HTR-8/SVneo (cell line): ENCODE results near the gene RPAP2.
A peak's percentile ranks its signal among the peaks of the same experiment; 100 is the strongest.
"Not testable (repeated sequence)": the region's sequence is repeated elsewhere in the genome, so short reads cannot be mapped to it uniquely, and the experiment has no call there.

Experiments used
- DNase-seq: peaks from one replicate; pipeline ENCODE4 v3.0.0; 2011; ENCODE audit warnings: low spot score, mixed read lengths; ENCODE audit not compliant: insufficient read length
- FAIRE-seq: peaks from 2 replicates; lab custom pipeline; 2011; peaks lifted over from hg19 to GRCh38; lab: Jason Lieb, UNC

RPAP2 gene

GRCh38 chr1:92317836-92318493 lies 19.1 kb downstream of the RPAP2 start:
- FAIRE-seq (no peak), DNase-seq (no peak)

- DNase-seq, result no peak
Measured at GRCh38 chr1:92323473-92324453, 24.9 kb downstream of the RPAP2 start.

DNA sequence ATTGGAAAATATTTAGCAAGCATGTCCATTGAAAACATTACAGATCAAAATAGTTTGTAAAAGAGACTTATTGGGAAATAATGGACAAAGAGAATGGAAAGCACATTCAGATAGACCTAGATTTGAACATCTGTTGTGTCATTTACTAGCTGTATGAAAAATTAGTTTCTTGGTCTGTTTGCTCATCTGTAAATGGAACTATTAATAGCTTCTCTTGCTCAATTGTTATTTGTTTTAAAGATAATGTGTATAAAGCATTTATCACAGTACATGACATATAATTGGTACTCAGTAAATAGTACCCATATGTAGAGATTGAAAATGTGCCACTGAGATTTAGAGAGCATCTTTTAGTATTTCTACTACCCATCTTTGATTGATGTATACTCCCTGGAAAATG lies 25.9 kb downstream of the RPAP2 start:
- FAIRE-seq (no peak), DNase-seq (no peak)

More at GRCh38 chr1:92323473-92324453, 24.9 kb downstream of the RPAP2 start:
- FAIRE-seq, result no peak

DNA sequence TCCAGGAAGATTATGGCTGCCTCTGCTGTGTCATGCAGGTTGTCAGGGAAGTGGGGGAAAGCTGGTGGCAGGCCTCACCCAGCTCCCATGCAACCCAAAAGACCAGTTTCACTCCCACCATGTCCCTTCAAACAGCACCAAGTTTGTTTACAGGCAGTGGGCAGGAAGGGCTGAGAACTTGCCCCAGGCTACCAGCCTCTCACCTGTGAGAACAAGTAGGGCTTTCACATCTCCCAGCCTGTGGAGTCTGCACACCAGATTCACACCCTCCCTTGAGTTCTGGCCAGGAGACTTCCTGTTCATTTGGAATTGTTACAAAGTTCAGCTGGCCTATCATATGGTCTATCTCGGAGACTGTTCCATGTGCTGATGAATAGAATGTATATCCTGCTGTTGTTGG lies 27.8 kb downstream of the RPAP2 start:
- FAIRE-seq, result no peak
- DNase-seq, result no peak

DNA sequence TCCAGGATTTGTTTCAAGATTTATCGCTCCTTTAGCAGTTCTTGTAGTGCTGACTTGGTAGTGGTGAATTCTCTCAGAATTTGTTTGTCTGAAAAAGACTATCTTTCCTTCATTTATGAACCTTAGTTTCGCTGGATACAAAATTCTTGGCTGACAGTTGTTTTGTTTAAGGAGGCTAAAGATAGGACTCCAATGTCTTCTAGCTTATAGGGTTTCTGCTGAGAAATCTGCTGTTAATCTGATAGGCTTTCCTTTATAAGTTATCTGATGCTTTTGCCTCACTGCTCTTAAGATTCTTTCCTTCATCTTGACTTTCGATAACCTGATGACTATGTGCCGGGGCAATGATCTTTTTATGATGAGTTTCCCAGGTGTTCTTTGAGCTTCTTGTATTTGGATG lies 28.9 kb downstream of the RPAP2 start:
- no peak for DNase-seq
- FAIRE-seq, result no peak

DNA sequence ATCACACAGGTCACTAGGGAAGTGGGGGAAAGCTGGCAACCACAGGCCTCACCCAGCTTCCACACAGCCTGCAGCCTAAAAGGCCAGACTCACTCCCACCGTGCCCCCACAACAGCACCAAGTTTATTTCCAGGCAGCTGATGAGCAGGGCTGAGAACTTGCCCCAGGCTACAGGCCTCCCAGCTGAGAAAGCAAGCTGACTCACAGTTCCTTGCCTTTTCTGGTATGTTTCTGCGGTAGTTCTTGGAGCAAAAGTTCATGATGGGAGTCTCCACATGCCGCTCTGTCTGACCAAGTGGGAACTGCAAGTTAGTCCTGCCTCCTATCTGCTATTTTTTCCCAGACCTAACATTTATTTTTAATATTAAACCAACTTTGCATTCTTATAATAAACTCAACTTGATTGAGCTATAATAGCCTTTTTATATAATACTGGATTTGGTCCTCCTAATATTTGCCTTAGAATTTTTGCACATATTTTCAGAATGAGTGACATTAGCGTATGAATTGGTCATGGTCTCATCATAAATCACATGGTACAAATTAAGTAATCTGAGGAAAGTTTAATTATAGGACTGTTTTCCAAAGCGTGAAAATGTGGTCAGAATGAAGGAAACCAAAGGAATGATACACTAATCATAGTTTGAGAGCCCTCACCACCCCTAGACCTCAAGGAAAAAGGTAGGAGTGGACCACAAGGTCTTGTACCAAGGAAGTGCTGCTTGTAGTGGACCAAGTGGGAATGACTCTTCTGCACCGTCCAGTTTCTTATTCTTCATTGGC lies 30.7 kb downstream of the RPAP2 start:
- DNase-seq (peak; percentile 5), FAIRE-seq (peak; percentile 52)

DNA sequence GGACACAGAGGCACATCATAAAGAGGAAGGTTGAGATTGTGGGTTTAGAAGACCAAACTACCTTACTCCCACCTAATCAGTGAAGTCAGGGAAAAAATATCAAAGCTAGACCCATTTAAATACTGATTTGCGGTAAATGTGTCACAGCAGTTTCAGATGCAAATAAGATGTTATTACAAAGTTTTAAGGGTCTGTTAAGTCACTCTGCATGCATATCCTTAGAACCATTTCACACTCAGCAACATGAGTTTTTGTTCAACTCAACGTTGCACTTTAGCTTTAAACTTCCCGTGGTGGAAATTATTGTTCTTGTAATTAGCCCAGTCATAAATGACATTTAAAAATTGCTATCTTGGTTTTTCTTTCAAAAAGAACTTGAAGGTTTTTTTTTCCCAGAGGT lies 34.8 kb downstream of the RPAP2 start:
- FAIRE-seq, result no peak

GRCh38 chr1:92340154-92340553 lies 41.3 kb downstream of the RPAP2 start:
- FAIRE-seq (no peak), DNase-seq (no peak)

More for the DNA sequence above, 34.8 kb downstream of the RPAP2 start:
- DNase-seq, result no peak

DNA sequence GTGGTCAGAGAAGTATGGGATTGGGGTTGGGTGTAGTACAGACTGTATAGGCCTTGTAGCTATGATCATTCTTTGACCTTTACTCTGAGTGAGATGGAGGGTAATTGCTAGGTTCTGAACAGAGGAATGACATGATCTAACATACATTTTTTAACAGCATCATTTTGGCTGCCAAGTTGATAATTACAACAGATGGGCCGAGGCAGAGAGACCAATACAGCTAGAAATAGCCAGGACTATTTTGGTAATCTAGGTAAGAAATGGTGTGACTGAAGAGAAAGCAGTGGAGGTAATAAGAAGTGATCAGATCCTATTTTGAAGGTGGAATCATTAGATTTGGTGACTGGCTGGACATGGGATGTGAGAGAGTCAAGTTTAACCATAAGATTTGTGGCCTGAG lies 43.5 kb downstream of the RPAP2 start:
- DNase-seq (no peak), FAIRE-seq (no peak)

- no peak for DNase-seq
- FAIRE-seq, result no peak
Measured at GRCh38 chr1:92343061-92343460, 44.2 kb downstream of the RPAP2 start.

GRCh38 chr1:92346866-92347640 lies 48.2 kb downstream of the RPAP2 start:
- no peak for DNase-seq
- FAIRE-seq, result no peak

DNA sequence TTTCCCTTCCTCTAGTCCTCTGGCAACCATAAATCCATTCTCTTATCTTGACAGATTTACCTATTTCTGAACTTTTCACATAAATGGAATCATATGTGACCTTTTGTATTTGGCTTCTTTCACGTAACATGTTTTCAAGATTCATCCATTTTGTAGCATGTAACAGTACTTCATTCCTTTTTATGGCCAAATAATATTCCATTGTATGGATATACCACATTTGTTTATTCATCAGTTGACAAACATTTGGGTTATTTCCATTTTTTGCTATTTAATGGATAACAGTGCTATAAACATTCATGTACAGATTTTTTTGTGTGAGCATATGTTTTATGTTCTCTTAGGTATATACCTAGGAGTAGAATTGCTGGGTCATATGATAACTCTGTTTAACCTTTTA lies 54.0 kb downstream of the RPAP2 start:
- FAIRE-seq (no peak), DNase-seq (no peak)

DNA sequence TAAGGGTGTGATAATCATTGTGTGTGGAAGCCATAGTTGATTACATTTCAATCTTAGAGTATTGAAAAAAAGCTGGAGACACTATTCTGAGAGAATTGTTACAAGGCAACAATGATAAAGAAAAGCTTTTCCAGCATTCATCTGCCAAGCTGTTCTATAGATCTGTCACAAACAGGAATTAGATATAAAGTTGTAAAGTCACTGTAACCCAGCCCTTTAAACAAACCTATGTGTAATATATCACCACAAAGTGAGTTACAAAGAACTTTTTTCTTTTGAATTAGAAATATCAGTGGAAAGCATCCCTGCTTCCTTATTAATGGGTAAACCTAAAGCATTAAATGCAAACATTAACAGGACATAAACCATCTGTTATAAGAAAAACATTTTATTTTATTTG lies 55.4 kb downstream of the RPAP2 start:
- DNase-seq (no peak), FAIRE-seq (no peak)

GRCh38 chr1:92356956-92357355 lies 58.1 kb downstream of the RPAP2 start:
- no peak for FAIRE-seq
- DNase-seq, result no peak

DNA sequence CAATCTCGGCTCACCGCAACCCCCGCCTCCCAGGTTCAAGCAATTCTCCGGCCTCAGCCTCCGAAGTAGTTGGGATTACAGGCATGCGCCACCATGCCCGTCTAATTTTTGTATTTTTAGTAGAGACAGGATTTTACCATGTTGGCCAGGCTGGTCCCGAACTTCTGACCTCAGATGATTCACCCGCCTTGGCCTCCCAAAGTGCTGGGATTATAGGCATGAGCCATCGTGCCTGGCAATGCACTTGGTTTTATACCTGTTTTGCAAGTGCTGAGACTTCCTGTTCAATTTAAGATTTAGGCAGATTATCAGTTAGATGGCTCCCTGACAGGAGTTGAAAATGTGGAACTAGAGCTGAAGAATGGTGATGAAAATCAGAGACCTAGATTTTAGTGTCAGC lies 60.5 kb downstream of the RPAP2 start:
- not testable (repeated sequence) for FAIRE-seq

GRCh38 chr1:92359986-92360385 lies 61.1 kb downstream of the RPAP2 start:
- DNase-seq (no peak), FAIRE-seq (no peak)

More for the DNA sequence above, 60.5 kb downstream of the RPAP2 start:
- DNase-seq, result not testable (repeated sequence)

- DNase-seq (no peak), FAIRE-seq (no peak)
Measured at GRCh38 chr1:92362970-92363369, 64.1 kb downstream of the RPAP2 start.

DNA sequence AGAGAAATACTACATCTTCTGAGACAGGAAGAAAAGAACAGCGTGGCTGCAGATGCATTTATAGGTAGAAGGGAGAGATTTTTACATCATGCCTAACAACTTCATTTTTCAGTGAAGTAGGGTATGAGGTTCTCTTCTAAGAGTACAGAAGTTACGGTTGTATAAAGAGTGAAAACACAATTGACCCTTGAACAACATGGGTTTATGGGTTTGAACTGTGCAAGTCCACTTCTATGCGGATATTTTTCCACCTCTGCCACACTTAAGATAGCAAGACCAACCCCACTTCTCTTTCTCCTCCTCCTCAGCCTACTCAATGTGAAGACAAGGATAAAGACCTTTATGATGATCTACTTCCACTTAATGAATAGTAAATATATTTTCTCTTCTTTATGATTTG lies 64.5 kb downstream of the RPAP2 start:
- DNase-seq (no peak), FAIRE-seq (no peak)

DNA sequence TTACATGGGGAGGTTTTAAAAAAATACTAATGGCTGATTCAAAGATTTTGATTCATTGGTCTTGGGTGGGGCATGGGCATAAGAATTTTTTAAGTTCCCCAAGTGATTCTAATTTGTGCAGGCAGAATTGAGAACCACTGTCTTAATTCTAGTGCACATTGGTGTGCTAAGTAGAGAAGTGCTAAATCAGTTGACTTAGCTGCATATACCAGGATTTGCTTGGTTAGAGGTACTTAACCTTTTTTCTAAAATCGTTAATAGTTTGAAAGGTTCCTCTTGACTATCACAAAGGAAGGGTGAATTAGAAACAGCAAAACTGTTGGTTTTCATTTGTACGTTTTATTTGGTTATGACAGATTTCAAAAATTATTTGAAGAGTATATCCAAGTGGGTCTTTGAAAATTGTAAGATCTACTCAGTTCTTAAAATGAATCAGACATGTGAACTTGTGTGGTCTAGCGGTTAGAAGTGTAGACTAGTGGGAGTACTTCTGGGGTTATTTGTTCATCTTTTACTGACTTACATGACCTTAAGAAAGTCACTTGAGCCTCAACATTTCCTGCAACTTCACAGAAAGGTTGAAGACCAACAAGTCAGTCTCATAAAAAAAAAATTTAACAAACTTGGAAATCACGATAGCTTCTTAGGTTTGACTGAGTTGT lies 66.7 kb downstream of the RPAP2 start:
- DNase-seq (no peak), FAIRE-seq (no peak)
